ENCODE measurements around the gene KCNJ6.

Gene KCNJ6

GRCh38 chr21:37815893-37816292 lies 100.4 kb downstream of the KCNJ6 start:
- no peaks in the 10 kb centered on the region for H3K36me3 ChIP-seq (ENCODE audit: low read length)
- no peaks in the 10 kb centered on the region for H3K27me3 ChIP-seq (ENCODE audit: low read length)
- H2AFZ ChIP-seq (ENCODE audit: low read depth, low read length, severe bottlenecking): no peak overlapping the region
- H3K9ac ChIP-seq (ENCODE audit: low read length): no peak overlapping the region
- no peaks in the 10 kb centered on the region for H3K79me2 ChIP-seq (ENCODE audit: insufficient read depth, low read length)
- no peaks in the 10 kb centered on the region for H3K9me3 ChIP-seq (ENCODE audit: insufficient read depth, low read length)
- H3F3A ChIP-seq (ENCODE audit: insufficient read depth): no peaks in the 10 kb centered on the region
- TF ChIP-seq CTCF (IDR thresholded peaks at IDR 0.05; ENCODE audit: insufficient read depth, low read length, poor library complexity, severe bottlenecking) (no peak), EZH2phosphoT487 (conservative IDR thresholded peaks at IDR 0.05; ENCODE audit: low read length) (no peak)
- H3K27ac ChIP-seq (ENCODE audit: low read depth, low read length): no peak overlapping the region
- no peak overlapping the region for H3K4me2 ChIP-seq (ENCODE audit: low read depth, low read length, poor library complexity, severe bottlenecking)
- no peaks in the 10 kb centered on the region for H4K20me1 ChIP-seq (ENCODE audit: low read depth, low read length)
- H3K4me3 ChIP-seq (ENCODE audit: insufficient read depth, low read length, poor library complexity, severe bottlenecking): no peak overlapping the region
- H3K9me2 ChIP-seq (replicated peaks; ENCODE audit: insufficient read depth, low read length): no peaks in the 10 kb centered on the region

GRCh38 chr21:37811711-37812110 lies 104.5 kb downstream of the KCNJ6 start:
- H3K27ac ChIP-seq (ENCODE audit: low read depth, low read length): no peak overlapping the region
- no peak overlapping the region for H3K9ac ChIP-seq (ENCODE audit: low read length)
- no peaks in the 10 kb centered on the region for H4K20me1 ChIP-seq (ENCODE audit: low read depth, low read length)
- no peaks in the 10 kb centered on the region for H3K27me3 ChIP-seq (ENCODE audit: low read length)
- no peaks in the 10 kb centered on the region for H3K9me2 ChIP-seq (replicated peaks; ENCODE audit: insufficient read depth, low read length)
- H3K4me3 ChIP-seq (ENCODE audit: insufficient read depth, low read length, poor library complexity, severe bottlenecking): no peak overlapping the region
- H3K79me2 ChIP-seq (ENCODE audit: insufficient read depth, low read length): no peaks in the 10 kb centered on the region
- H3K9me3 ChIP-seq (ENCODE audit: insufficient read depth, low read length): no peaks in the 10 kb centered on the region
- no peak overlapping the region for H2AFZ ChIP-seq (ENCODE audit: low read depth, low read length, severe bottlenecking)
- TF ChIP-seq EZH2phosphoT487 (conservative IDR thresholded peaks at IDR 0.05; ENCODE audit: low read length): no peak
- no peak for TF ChIP-seq CTCF (IDR thresholded peaks at IDR 0.05; ENCODE audit: insufficient read depth, low read length, poor library complexity, severe bottlenecking)
- no peaks in the 10 kb centered on the region for H3F3A ChIP-seq (ENCODE audit: insufficient read depth)
- H3K4me2 ChIP-seq (ENCODE audit: low read depth, low read length, poor library complexity, severe bottlenecking): no peak overlapping the region
- no peaks in the 10 kb centered on the region for H3K36me3 ChIP-seq (ENCODE audit: low read length)

- Histone ChIP-seq H3K4me2 (ENCODE audit: low read depth, low read length, poor library complexity, severe bottlenecking) (no peak overlapping the region), H3K9me3 (ENCODE audit: insufficient read depth, low read length) (no peaks in the 10 kb centered on the region; the same call in 1 of the 2 replicates), H3K9me2 (replicated peaks; ENCODE audit: insufficient read depth, low read length) (no peaks in the 10 kb centered on the region), H3F3A (ENCODE audit: insufficient read depth) (no peaks in the 10 kb centered on the region), H3K27ac (ENCODE audit: low read depth, low read length) (no peak overlapping the region), H4K20me1 (ENCODE audit: low read depth, low read length) (no peaks in the 10 kb centered on the region), H3K4me3 (ENCODE audit: insufficient read depth, low read length, poor library complexity, severe bottlenecking) (no peak overlapping the region), H3K27me3 (ENCODE audit: low read length) (no peaks in the 10 kb centered on the region), H2AFZ (ENCODE audit: low read depth, low read length, severe bottlenecking) (no peak overlapping the region), H3K79me2 (ENCODE audit: insufficient read depth, low read length) (no peaks in the 10 kb centered on the region), H3K36me3 (ENCODE audit: low read length) (no peaks in the 10 kb centered on the region), H3K9ac (ENCODE audit: low read length) (no peak overlapping the region)
- TF ChIP-seq CTCF (IDR thresholded peaks at IDR 0.05; ENCODE audit: insufficient read depth, low read length, poor library complexity, severe bottlenecking) (no peak), EZH2phosphoT487 (conservative IDR thresholded peaks at IDR 0.05; ENCODE audit: low read length) (no peak)
Observed at GRCh38 chr21:37808261-37808660, 108.0 kb downstream of the KCNJ6 start.

All from SU-DHL-6 (cell line).